Muscle of arm (tissue), 12 donors: Measurements from ENCODE around the gene TNFRSF13B. TPM values are rescaled to one million over a fixed set of nuclear protein-coding genes. Genes with fewer than 3 reads are reported as not detected.

Experiments used
- DNase-seq: peaks from one replicate; pipeline ENCODE4 v3.0.0-alpha.2; 2013
- polyA plus RNA-seq, 12 donors: library from polyadenylated mRNA; unstranded; fragments of 120-200 nt; gene quantifications; one replicate each; pipeline ENCODE4 v1.2.1, GENCODE V29; 2013; ENCODE audit not compliant: insufficient read length in 12 of 12

Gene TNFRSF13B
- polyA plus RNA-seq, 12 donors = 0.17 to 2.1 (median 0.82) TPM; not detected in 3

DNA sequence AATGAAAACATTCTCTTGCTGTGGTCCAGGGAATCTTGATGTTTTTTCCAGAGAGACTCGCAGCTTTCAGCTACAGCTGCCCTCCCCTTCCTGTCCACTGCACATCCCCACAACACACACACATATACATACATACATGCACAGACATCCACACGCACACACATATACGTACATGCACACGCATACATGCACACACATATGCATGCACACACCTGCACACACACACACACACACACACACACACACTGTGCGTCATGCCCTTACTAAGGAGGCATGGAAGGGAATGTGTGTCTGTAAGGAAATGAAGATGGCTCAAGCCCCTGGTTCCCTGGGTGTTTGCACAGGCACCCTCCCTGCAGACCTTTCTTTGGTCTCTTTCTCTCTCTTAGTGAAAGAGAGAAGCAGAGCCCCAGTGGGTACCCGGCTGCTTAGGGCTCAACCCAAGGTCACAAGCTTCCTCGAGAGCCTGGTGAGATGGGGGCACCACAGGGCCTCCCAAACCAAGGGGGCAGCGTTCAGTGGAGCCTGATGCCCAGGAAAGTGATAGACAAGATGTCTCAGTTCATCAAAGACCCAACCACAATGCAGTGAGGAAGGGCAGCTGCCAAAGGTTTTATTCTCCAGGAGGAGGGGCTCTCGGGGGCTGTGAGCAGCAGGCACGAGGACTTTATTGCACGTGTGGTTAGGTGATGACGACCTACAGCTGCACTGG lies 33.3 kb downstream of the TNFRSF13B start:
- no peak for DNase-seq

DNA sequence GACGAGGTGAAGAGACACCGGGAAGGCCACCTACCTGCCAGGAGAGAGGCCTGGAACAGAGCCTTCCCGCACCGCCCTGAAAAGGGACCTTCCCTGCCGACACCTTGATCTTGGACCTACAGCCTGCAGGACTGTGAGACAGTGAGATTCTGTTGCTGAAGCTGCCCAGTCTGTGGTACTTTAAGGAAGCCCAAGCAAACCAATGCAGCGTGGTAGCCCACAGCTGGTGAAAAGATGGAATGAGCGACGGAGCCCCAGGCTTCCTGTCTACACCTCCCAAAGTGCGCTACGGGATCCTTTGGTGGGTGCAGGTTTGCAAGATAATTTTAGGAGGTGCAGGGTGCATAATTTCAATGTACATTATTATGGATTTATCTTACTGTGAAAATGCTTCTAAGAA lies 33.9 kb downstream of the TNFRSF13B start:
- no peak for DNase-seq

DNA sequence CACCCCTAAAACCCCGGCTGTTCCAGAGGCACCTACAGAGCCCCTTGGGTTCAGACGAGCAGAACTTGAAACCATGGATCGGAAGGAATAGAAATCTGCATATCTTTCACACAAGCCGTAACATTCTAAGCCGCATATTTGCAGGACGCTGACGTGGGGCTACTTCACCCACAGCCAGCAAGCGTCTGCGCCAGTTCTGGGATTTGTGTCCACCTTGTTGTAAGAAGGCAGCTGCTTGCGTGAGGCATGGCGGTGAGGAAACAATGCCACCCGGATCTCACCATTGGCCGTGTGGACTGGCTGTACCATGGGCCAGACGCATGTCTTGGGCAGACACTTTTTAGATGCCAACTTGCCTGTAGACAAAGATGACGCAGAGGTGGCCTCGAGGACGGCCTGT lies 34.5 kb downstream of the TNFRSF13B start:
- DNase-seq = no peak

DNA sequence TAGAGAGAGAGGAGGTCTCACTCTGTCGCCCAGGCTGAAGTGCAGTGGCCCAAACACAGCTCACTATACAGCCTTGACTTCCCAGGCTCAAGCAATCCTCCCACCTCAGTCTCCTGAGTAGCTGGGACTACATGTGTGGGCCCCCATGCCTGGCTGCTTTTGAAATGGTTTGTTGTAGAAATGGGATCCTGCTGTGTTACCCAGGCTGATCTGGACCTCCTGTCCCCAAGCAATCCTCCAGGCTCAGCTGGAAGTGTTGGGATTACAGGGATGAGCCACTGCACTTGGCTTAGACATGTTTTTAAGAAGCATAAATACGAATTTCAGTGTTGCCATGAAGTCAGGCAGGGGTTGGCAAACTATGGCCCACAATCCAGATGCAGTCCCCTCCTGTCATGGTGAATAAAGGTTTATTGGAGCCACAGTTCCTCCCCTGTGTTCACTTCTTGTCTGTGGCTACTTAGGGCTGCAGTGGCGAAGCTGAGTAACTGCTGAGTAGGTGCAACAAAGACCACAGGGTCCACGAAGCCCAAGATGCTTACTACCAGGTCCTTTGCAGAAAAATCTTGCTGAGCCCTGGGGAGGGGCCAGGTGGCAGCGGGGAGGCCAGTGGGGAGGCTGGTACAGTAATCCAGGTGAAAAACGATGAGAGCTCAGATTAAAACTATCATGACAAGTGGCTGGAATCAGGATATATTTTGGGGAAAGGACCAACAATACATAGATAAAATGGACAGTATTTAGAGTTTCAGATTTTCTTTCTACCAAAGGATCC lies 35.2 kb downstream of the TNFRSF13B start:
- DNase-seq = no peak

DNA sequence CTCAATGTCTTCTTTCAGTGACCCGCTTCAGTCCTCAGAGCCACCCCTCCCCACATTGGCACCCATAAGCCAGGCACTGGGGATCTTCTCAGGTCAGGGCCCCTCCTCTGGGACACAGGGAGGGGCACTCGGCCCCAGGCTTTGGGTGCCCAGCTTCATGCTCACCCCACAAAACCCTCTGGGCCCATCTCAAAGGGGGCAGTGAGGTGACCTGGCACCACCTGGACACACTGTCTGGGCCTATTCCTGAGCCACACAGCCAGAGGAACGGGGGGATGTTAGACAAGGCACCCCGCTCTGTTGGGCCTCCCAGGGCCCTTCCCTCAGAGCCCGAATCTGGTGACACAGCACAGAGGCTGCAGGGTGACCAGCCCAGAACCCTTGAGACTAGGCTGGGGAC lies 36.1 kb downstream of the TNFRSF13B start:
- no peak for DNase-seq

DNA sequence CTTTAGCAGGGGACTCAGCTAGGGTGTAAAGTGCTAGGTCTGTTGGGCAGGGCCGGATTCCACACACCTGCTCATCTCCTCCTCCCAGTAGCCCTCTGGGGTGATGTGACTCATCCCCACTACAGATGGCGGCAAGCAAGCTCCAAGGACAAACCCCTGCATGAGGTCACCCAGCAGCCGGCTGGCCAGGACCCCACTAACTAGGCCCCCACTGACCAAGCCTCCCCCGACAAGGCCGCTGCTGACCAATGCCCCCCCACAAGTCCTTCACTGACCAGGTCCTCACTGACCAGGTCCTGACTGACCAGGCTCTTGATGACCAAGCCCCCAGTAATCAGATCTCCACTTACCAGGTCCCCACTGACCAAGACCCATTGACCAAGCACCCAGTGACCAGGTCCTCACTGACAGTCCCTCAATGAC lies 36.7 kb downstream of the TNFRSF13B start:
- DNase-seq = no peak

DNA sequence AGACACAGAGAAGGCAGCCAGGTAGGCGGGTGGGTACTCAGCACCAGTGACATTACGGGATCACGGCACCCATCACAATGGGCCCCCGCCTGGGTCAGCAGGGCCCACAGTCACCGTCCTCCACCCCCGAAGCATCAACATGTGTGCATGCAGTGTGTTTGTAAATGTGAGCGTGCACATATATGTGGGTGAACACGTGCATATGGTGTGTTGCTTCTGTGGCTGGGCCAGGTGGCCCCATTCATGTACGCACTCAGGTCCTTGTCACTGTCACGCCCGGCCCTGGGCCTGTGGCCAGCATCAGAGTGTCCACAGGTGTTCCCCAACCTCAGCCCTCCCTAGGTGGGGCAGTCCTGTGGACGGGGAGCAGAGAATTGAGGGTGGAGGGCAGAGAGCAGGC lies 37.1 kb downstream of the TNFRSF13B start:
- no peak for DNase-seq

DNA sequence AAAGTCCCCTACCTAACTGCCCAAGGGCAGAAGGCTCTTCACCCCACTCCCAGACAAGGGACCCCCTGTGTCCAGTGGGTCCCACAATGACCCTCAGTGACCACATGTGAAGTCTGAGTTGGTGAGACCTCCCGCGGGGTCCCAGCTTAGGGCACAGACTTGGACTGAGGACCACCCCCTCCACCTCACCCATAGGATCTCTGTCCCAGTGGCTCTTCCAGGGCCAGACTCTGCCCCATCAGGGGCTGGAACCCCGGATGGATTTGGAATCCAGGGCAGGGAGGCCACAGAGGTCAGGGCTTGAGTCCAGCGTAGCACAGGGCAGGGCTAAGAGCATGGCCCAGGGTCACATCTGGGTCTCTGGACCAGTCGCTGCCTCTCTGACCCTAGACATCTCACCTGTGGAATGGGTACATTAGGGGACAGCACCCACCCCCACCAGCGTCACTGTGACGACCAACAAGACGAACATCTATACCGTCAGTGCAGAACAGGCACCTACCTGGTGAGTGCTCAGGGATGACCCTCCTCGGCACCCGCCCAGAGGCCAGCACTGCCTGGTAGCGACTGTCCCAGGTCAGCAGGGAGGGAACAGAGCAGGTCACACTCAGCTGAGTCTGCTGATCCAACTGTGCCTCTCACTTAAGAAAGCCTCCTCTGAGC lies 37.7 kb downstream of the TNFRSF13B start:
- no peak for DNase-seq

DNA sequence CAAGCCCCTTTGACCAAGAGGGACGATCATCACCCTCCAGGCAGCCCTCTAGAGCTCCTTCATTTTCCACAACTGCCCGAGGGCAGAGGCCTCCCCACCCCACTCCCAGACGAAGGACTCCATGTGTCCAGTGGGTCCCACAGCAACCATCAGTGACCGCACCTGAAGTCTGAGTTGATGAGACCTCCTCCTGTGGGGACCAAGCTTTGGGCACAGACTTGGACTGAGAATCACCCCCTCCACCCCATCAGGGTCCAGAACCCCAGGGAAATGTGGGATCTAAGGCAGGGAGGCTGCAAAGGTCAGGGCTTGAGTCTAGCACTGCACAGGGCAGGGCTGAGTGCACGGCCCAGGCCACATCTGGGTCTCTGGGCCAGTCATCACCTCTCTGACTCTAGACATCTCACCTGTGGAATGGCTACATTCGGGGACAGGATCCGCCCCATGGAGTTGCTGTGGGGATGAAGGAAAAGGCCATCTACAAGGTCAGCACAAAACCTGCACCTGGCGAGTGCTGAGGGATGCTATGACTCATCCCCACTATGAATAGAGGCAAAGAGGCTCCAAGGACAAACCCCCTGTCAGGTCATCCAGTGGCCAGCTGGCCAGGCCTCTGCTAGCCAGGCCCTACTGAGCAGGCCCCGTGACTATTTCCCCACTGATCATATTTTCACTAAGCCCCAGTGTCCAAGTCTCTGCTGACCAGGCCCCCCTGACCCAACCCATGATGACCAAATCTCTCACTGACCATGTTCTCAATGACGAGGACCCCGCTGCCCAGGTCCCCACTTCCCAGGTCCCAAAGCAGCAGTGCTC lies 38.4 kb downstream of the TNFRSF13B start:
- DNase-seq = no peak

DNA sequence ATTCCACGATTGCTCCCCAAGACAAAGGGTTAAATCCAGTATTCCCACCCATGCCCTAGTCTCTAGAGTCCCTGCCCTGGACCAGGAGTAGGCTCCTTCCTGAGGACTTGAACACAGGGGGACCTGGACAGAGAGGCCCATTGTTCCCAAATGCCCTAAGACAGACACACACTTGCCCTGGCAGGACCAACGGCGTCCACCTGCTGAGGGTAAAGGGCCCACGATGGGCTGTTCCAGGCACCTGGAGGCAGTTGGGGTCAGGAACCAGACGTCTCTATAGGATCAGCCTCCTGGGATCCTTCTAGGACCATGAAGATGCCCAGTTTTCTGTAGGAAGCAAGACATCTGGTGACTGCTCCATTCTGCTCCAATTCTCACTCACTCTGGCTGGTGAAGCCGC lies 39.3 kb downstream of the TNFRSF13B start:
- DNase-seq = no peak

DNA sequence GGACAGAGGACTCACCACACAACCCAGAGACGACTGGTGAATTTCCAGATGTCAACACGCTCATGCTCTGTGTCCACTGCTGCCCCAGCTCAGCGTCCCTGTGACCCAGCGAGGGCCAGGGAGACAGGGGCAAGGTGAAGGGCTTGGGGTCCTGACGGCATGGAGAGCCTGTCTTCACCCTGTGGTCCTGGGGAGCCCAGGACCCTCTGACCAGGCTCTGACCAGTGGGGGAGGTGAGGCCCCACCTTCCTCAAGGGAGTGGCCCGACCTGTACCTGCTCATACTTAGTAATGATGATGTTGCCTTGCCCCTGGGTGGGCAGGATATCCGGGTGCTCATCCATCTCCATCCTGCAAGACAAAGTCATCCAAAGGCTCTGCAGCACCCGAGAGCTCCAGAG lies 39.8 kb downstream of the TNFRSF13B start:
- no peak for DNase-seq

DNA sequence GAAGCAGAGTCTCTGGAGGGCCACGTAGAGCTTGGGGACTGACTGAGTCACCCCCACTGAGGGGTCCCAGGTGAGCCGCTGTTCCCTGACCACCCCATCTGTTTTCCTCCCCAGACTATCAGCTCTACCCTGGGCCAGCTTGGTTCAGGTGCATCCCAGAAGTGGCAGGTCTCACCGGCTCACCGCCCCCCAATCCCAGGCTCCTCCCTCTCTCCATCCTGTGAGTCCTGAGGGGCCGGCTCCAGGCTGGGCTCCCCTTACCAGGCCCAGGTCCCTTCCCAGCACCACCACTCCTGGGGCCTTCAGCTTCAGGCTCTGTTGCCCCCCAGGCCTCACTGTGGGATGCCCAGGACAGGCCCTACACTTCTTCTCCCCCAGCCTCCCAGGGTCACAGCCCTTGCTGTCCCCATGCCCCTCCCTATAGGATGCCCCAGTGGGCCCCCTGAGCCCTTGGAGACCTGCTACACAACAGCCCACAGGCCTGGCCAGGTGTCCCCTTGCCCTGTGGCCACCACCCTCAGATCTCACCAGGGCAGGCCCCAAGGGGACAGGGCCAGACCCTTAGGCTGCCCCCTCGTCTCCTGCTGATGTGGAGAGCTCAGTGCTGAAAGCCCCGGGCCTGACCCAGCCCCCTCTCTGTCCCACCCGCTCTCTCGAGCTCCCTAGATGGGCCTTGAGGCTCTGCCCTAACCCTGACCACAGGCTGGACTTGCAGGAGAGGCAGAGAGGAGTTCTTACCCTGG lies 40.4 kb downstream of the TNFRSF13B start:
- DNase-seq = no peak

DNA sequence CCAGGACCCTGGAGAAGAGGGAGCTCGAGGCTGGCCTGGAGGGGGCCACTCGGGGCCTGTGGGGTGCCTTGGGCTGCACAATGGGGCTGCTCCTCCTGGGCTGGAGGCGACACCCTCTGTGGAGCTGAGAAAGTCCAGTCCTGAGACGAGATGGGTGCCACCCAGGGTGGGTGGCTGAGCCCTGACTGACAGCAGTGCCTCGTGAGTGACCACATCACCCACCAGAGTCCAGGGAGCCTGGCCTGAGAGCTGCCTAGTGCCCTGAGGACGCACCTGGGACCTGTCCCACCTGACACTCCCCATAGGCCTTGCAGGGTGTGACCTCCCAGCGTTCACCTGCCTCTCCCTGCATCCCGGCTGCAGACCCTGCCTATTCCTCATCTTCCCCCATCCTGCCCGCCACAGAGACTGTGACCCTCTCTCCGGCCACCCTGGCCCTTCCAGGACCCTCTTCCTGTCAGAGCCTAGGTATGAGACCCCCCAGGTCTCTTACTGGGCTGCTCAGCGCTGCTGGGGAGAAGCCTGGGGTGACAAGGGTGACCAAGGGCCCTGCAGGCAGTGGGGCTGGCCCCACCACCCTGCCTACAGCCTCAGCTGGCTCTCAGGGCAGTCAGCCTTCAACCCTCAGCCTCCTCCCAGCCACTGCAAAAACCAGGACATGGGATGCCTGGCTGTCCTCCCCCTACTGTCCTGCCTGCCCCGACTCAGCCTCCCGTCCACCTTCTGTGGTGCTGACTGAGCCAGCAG lies 41.2 kb downstream of the TNFRSF13B start:
- no peak for DNase-seq

DNA sequence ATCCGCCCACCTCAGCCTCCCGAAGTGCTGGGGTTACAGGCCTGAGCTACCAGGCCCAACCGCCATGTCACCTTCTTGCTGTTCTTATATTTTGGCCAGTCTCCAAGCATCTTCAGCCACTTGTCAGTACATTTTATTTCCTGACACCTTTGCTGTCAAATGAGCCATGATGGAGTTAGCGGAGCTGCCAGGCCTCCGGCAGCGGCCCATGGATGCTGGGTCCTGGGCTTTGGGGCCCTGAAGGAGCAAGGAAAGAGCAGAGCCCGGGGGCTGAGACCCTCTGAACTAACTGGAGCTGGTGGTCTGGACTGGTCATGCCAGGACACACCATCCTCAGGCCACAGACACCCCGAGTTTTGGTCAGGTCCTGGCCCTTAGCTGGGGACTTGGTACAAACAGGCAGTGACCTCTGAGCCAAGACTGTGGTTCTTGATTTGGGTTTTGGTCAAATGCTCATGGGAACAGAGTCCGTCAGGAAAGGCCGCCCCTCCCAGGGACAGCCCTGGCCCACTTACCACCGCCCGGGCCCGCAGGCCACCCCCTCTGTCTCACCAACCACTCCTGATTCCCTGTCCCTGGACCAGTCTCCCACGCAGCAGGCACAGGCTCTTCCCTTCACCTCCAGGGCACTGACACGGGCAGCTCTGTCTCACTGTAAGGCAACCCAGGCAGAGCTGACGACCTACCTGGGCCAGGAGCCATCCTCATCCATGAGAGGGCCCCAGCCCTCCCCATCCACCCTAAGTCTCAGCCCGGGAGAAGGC lies 42.0 kb downstream of the TNFRSF13B start:
- no peak for DNase-seq

DNA sequence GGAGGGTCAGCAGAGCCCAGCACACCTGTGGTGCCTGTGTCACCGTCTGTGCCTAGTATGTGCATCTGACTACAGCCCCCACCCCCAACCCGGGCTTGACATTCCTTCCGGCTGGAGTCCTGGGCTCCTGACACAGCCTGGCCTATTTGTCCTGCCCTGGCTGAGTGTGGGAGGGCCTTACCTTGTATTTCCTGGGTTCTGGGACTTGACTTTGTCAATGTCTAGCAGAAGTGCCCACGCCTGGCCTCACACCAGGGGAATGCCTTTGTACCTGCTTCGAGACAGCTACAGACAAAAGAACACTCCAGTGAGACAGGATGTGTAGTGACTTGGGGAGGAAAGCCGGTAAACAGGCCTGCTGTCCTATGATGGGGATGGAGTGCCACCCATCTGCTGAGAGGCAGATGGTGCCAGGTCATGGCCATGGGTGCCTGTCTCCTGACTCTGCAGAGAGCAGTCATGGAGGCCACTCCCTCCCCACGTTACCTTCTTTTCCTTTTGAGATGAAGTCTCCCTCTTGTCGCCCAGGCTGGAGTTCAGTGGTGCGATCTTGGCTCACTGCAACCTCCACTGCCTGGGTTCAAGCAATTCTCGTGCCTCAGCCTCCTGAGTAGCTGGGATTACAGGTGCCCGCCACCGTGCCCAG lies 42.8 kb downstream of the TNFRSF13B start:
- no peak for DNase-seq

DNA sequence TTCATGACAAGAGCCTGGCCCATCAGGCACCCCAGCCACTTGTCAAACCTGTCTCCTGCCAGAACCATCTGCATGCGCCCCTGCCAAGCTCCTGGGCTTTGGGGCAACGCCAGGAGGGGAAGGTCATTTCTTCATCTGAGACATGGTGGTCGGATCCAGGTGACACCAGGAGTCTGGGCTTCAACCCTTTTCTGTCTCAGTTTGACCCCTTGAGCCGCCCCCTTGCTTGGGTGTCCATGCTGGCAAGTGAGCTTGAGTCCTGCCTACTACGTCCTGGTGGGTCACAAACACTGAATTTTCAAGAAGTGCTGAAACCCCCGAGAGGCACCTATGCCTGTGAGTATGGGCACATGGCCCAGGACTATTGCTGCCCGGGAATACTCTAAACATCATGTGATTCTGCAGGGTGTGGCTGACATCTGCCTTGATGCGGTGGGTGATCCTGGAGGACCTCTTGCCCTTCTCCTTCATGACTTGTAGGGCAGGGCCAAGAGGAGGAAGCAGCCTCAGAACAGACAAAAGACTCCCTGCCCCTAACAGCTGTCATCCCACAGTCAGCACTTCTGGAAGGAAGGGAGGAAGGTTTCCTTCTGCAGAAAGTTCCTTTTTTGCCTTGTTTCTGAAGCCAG lies 43.4 kb downstream of the TNFRSF13B start:
- no peak for DNase-seq

DNA sequence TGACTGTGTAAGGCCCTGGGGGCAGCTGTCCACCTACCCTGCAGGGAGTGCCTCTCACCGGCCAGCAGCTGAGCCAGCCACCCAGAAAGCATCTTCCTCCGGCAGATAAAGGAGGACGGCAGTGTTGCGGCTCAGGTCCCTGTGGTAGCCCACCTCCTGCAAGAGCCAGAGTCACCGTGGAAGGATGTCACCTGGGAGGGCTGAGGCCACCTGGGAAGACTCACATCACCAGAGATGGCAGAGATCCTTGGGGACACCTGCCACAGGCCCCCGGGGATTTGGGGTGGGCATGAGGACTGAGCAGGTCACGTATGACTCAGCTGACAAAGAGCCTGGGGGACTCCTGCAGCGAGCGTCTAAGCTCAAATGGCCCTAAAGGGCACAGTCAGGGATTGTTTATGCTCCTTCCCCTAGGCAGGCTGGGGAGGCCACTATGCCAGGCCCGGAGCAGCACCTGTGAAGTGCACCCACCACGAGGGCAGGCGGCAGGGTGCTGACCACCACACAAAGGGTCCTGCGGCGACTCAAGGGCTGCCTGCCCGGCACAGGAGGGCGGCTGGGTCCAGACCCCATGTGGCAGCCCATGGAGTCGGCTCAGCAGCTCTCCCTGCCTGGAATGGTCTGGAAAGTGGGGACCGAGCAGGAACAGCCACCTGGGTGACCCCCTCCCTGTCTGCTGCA lies 44.1 kb downstream of the TNFRSF13B start:
- no peak for DNase-seq
